ENCODE measurements around the gene DNAH2.
A peak's percentile ranks its signal among the peaks of the same experiment; 100 is the strongest.

DNAH2 gene

DNA sequence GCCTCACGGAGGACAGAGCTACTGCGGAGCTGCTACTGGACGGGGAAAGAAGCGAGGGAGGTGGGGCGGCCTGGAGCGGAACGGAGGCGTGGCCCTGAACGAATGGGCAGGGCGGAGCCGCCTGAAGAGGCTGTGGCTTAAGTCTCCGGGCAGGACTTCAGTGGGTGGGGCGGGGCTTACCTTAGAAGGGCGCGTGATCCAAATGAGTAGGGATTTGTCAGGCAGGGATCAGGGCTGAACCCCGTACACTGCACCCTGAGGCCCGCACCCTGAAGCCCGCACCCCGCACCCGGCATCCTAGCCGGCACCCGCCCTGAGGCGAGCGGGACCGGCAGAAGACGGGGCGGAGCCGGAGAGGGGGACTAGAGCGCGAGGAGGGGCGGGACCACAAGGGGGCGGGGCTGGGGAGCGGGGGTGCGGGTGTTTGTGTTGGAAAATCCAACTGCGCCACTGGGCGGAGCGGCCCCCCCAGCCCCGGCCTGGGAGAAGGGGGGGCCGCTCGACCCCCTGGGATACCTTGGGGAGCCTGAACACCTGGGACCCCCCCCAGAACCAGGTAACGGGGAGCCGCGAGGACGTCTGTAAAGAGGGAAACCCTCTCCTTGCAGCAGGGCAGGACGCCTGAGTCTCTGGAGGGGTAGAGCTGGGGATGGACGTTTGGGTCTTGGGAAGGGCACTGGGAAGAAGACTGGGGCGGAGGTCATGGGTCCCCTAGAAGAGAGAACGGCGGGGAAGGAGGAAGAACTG lies 116.4 kb downstream of the DNAH2 start, which contains the start of gene KDM6B:
Gene KDM6B (plus strand): TSS at position 423 of the 747 bp plus-strand sequence. CDS start 11,338 bp downstream, outside the sequence.
- ChIA-PET POLR2A (interaction anchor here (0.7 to 5.0 kb wide), 6 partner anchors 9 to 23 kb away, joined by 3 to 28 read pairs (median 5); partner anchors contain the start of gene NAA38), CTCF (interaction anchor here (0.6 to 5.6 kb wide), 18 partner anchors 10 to 226 kb away, joined by 3 to 34 read pairs (median 4); partner anchors contain the start of genes CYB5D1 and NAA38)
- Histone ChIP-seq H3K4me1 (ENCODE audit: control extremely low read depth in 1 of 4, control insufficient read depth in 4 of 4, insufficient read depth in 4 of 4, low read length in 3 of 4) (peaks cover 11 to 49% (median 40%) of the 10 kb centered on the region in 4 experiments), H3K9me3 (ENCODE audit: control extremely low read depth in 1 of 5, control insufficient read depth in 4 of 5, insufficient read depth in 2 of 5, low read depth in 1 of 5, low read length in 4 of 5) (no peaks in the 10 kb centered on the region), H3K27me3 (replicated peaks in 2 of 5; ENCODE audit: control insufficient read depth in 4 of 5, insufficient read depth in 5 of 5, low read length in 4 of 5) (no peaks in the 10 kb centered on the region), H3K4me3 (ENCODE audit: control insufficient read depth in 1 of 7, extremely low read depth in 1 of 7, insufficient read depth in 4 of 7, low read depth in 2 of 7, low read length in 6 of 7) (peak within 1 kb of the TSS; percentile 67 to 92 (median 82)), H3K27ac (ENCODE audit: insufficient read depth in 1 of 2, low read depth in 1 of 2, low read length in 2 of 2, poor library complexity in 1 of 2, severe bottlenecking in 2 of 2) (peak within 1 kb of the TSS; percentile 98 to 99), H3K36me3 (ENCODE audit: control insufficient read depth in 4 of 4, insufficient read depth in 4 of 4, low read length in 3 of 4) (no peaks in the 10 kb centered on the region)
- 0% methylated on average over 11 of the region's 49 CpGs for WGBS (ENCODE audit: insufficient coverage)
- peak; percentile 88 to 95 (median 94) for DNase-seq

DNA sequence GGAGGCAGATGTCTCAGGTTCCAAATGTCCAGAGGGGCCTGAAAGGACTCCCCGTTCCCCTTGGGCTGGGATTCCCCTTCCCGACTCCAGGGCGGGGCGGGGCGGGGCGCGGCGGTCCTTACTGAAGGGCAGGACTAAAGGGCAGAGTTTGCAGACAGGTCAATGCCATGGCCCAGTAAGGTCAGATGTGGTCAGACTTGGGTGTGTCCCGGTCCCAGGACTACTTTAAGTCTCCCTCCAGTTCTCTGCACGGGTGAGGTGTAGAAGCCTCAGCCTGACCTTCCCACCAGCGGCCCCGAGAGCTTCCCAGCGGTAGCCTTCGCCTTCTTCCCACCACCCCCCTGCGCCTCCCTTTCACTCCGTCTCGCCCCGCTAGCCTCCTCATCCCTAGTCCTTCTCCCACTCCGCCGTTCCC lies 117.0 kb downstream of the DNAH2 start:
- Histone ChIP-seq H3K27me3 (replicated peaks in 2 of 5; ENCODE audit: control insufficient read depth in 4 of 5, insufficient read depth in 5 of 5, low read length in 4 of 5) (no peaks in the 10 kb centered on the region), H3K9me3 (ENCODE audit: control extremely low read depth in 1 of 5, control insufficient read depth in 4 of 5, insufficient read depth in 2 of 5, low read depth in 1 of 5, low read length in 4 of 5) (no peaks in the 10 kb centered on the region), H3K4me3 (ENCODE audit: control insufficient read depth in 1 of 7, extremely low read depth in 1 of 7, insufficient read depth in 4 of 7, low read depth in 2 of 7, low read length in 6 of 7) (peak overlapping the region; percentile 67 to 92 (median 82)), H3K27ac (ENCODE audit: insufficient read depth in 1 of 2, low read depth in 1 of 2, low read length in 2 of 2, poor library complexity in 1 of 2, severe bottlenecking in 2 of 2) (peak overlapping the region; percentile 98 to 99), H3K4me1 (ENCODE audit: control extremely low read depth in 1 of 4, control insufficient read depth in 4 of 4, insufficient read depth in 4 of 4, low read length in 3 of 4) (peaks cover 11 to 55% (median 46%) of the 10 kb centered on the region in 4 experiments), H3K36me3 (ENCODE audit: control insufficient read depth in 4 of 4, insufficient read depth in 4 of 4, low read length in 3 of 4) (no peaks in the 10 kb centered on the region)
- peak in 1 of 3 donors; percentile 40 for DNase-seq
- CTCF ChIA-PET: interaction anchor here (0.6 to 5.6 kb wide), 10 partner anchors 10 to 91 kb away, joined by 3 to 34 read pairs (median 13); partner anchors contain the start of genes CYB5D1 and NAA38
- WGBS (ENCODE audit: insufficient coverage): 0% methylated on average over 12 of the region's 20 CpGs
- POLR2A ChIA-PET: interaction anchor here (0.7 to 5.0 kb wide), 6 partner anchors 10 to 339 kb away, joined by 3 to 37 read pairs (median 11); partner anchors contain the start of genes CYB5D1 and NAA38

DNA sequence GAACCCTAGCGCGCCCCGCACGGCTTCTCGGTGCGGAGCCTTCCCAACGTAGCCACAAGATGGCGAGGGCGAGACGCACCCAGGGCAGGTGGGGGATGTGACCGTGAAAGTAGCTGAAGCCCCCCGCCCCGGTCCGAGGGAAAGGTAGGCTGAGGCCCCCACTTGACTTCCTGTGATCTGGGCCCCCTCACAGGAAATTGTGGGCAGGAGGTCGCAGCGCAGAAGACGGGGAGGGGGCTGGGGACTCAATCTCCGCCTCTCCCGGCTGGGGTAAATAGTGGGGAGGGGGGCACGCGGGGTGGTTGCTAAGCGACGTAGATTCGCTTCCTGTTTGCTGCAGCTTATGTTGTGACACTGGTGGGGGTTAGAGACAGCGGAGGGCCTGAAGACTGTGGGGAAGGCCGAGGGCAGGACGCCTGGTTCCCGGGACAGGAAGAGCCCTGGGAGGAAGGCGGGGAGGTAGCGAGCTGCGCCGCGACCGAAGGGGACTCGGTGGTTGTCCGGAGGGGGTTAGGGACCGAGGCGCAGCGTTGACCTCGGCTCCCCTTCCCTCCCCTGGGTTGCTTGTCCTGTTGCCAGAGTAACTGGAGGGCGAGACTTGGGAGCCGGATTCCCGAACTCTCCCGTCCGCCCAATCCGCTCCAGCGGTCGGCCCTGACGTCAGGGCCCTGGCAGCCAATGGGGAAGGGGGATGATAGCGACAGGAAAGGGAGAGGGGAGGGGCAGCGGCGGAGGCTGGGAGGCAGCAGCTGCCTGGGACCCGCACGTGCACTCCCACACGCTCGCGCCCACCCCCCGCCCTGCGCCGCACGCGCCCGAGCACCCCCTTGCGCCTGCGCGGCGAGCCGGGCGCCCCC lies 117.6 kb downstream of the DNAH2 start:
- peak; percentile 98 to 99 (median 99) for DNase-seq
- Histone ChIP-seq H3K4me3 (ENCODE audit: control insufficient read depth in 1 of 7, extremely low read depth in 1 of 7, insufficient read depth in 4 of 7, low read depth in 2 of 7, low read length in 6 of 7) (peak overlapping the region; percentile 67 to 92 (median 82)), H3K27me3 (replicated peaks in 2 of 5; ENCODE audit: control insufficient read depth in 4 of 5, insufficient read depth in 5 of 5, low read length in 4 of 5) (no peaks in the 10 kb centered on the region), H3K4me1 (ENCODE audit: control extremely low read depth in 1 of 4, control insufficient read depth in 4 of 4, insufficient read depth in 4 of 4, low read length in 3 of 4) (peaks cover 12 to 61% (median 52%) of the 10 kb centered on the region in 4 experiments), H3K36me3 (ENCODE audit: control insufficient read depth in 4 of 4, insufficient read depth in 4 of 4, low read length in 3 of 4) (peaks cover 0 to 3% (median 1%) of the 10 kb centered on the region in 4 experiments), H3K27ac (ENCODE audit: insufficient read depth in 1 of 2, low read depth in 1 of 2, low read length in 2 of 2, poor library complexity in 1 of 2, severe bottlenecking in 2 of 2) (peak overlapping the region; percentile 98 to 99), H3K9me3 (ENCODE audit: control extremely low read depth in 1 of 5, control insufficient read depth in 4 of 5, insufficient read depth in 2 of 5, low read depth in 1 of 5, low read length in 4 of 5) (no peaks in the 10 kb centered on the region)
- ChIA-PET POLR2A (interaction anchor here (0.5 to 5.0 kb wide), 7 partner anchors 9 to 338 kb away, joined by 3 to 37 read pairs (median 6); partner anchors contain the start of genes CYB5D1 and NAA38), CTCF (interaction anchor here (0.6 to 5.6 kb wide), 12 partner anchors 10 to 92 kb away, joined by 3 to 34 read pairs (median 6); partner anchors contain the start of genes CYB5D1 and NAA38)
- WGBS (ENCODE audit: insufficient coverage): 0% methylated on average over 38 of the region's 69 CpGs

DNA sequence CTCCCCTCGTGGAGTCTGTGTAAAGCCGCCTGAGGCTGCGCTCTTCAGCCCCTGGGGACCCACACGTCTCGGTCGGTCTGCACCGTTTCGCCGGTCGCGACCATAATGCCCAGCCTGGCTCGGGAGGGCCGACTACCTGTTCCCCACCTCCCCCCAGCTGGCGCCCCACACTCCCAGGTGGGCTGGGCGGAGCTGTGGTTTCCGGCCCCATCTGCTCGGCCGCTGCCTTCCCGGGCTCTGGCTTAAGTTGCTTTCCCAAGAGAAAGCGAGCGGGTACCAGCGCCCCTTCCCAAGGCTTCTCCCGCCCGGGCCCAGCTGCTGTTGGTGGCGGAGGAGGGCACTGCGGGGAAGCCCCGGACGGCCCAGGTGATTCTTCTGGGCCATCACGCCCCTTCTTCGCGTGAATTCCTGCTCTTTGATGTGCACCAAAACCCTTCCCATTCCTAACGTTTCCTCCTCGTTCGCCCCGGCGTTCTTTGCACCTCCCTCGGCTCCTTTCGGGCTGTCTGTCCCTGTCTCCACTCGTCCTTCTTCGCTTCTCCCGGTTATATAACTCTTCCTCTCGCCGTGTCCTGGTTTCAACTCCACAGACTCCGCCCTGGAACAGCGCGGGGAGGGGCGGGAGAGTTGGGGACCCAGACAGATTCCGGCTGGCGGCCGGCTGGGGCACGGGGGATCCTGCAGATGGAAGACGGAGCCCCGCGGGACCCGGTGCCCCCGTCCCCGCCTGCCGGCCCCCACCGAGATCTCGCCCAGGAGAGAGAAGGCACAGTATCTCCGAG lies 118.5 kb downstream of the DNAH2 start:
- CTCF ChIA-PET: interaction anchor here (0.7 to 5.6 kb wide), 10 partner anchors 10 to 77 kb away, joined by 3 to 34 read pairs (median 6); partner anchors contain the start of genes CYB5D1 and NAA38
- Histone ChIP-seq H3K27ac (ENCODE audit: insufficient read depth in 1 of 2, low read depth in 1 of 2, low read length in 2 of 2, poor library complexity in 1 of 2, severe bottlenecking in 2 of 2) (peak overlapping the region; percentile 98 to 99), H3K4me3 (ENCODE audit: control insufficient read depth in 1 of 7, extremely low read depth in 1 of 7, insufficient read depth in 4 of 7, low read depth in 2 of 7, low read length in 6 of 7) (peak overlapping the region; percentile 64 to 92 (median 79)), H3K9me3 (ENCODE audit: control extremely low read depth in 1 of 5, control insufficient read depth in 4 of 5, insufficient read depth in 2 of 5, low read depth in 1 of 5, low read length in 4 of 5) (no peaks in the 10 kb centered on the region), H3K27me3 (replicated peaks in 2 of 5; ENCODE audit: control insufficient read depth in 4 of 5, insufficient read depth in 5 of 5, low read length in 4 of 5) (no peaks in the 10 kb centered on the region), H3K36me3 (ENCODE audit: control insufficient read depth in 4 of 4, insufficient read depth in 4 of 4, low read length in 3 of 4) (peaks cover 0 to 12% (median 9%) of the 10 kb centered on the region in 4 experiments), H3K4me1 (ENCODE audit: control extremely low read depth in 1 of 4, control insufficient read depth in 4 of 4, insufficient read depth in 4 of 4, low read length in 3 of 4) (peaks cover 19 to 70% (median 60%) of the 10 kb centered on the region in 4 experiments)
- POLR2A ChIA-PET: interaction anchor here (0.5 to 5.0 kb wide), 6 partner anchors 9 to 337 kb away, joined by 3 to 37 read pairs (median 11); partner anchors contain the start of genes CYB5D1 and NAA38
- no peak for DNase-seq
- under 1% methylated on average over 45 of the region's 61 CpGs for WGBS (ENCODE audit: insufficient coverage)

DNA sequence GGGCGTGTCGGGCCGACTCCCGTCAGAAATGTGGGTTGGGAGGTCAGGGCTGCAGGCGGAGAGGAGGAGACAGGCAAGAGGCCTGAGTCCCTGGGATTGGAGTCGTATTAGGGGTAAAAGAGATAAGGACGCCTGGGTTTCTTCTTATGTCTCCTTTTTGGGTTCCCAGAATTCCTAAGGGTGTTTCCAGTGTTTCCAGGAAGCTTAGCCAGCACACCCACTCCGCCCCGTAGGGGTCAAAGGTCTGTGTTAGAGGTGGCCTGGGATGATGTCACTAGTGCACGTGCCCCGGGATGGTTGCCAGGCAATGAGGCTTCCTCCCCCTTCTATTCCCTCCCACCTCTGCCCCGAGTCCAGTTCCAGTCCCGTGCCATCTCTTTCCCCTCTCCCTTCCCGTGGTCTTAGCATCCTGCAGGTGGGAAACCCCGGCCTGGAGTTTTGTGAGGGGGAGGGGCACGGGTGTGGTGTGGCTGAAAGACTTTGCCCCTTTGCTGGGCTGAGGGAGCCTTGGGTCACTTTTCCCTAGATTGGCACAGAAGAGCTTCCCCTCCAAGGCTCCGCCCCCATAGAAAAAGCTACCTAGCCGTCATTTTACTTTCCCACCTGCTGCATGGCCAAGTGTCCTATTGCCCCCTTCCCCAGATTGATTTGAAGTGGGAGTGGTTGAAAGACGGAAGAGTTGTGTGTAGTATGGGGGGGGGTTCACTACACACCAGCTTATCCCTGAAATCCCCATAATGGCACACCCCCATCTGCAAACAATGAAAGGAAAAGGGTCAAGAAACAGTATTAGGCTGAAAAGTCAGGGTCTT lies 119.3 kb downstream of the DNAH2 start:
- WGBS (ENCODE audit: insufficient coverage): 3% methylated on average over 12 of the region's 19 CpGs
- DNase-seq: peak; percentile 88 to 94 (median 92)
- Histone ChIP-seq H3K27ac (ENCODE audit: insufficient read depth in 1 of 2, low read depth in 1 of 2, low read length in 2 of 2, poor library complexity in 1 of 2, severe bottlenecking in 2 of 2) (peak overlapping the region; percentile 98 to 99), H3K36me3 (ENCODE audit: control insufficient read depth in 4 of 4, insufficient read depth in 4 of 4, low read length in 3 of 4) (peaks cover 0 to 12% (median 9%) of the 10 kb centered on the region in 4 experiments), H3K9me3 (ENCODE audit: control extremely low read depth in 1 of 5, control insufficient read depth in 4 of 5, insufficient read depth in 2 of 5, low read depth in 1 of 5, low read length in 4 of 5) (no peaks in the 10 kb centered on the region), H3K27me3 (replicated peaks in 2 of 5; ENCODE audit: control insufficient read depth in 4 of 5, insufficient read depth in 5 of 5, low read length in 4 of 5) (no peaks in the 10 kb centered on the region), H3K4me1 (ENCODE audit: control extremely low read depth in 1 of 4, control insufficient read depth in 4 of 4, insufficient read depth in 4 of 4, low read length in 3 of 4) (peaks cover 21 to 75% (median 66%) of the 10 kb centered on the region in 4 experiments), H3K4me3 (ENCODE audit: control insufficient read depth in 1 of 7, extremely low read depth in 1 of 7, insufficient read depth in 4 of 7, low read depth in 2 of 7, low read length in 6 of 7) (peak overlapping the region; percentile 64 to 92 (median 79))
- ChIA-PET POLR2A (interaction anchor here (0.6 to 5.0 kb wide), 3 partner anchors 13 to 382 kb away, joined by 3 to 28 read pairs (median 7); partner anchors contain the start of gene NAA38), CTCF (interaction anchor here (0.9 to 4.6 kb wide), 8 partner anchors 8 to 76 kb away, joined by 3 to 29 read pairs (median 4); partner anchors contain the start of genes CHD3 and NAA38)
